Left lung (tissue), 10 donors: Measurements from ENCODE around the gene NUTF2. TPM values are rescaled to one million over a fixed set of nuclear protein-coding genes. Genes with fewer than 3 reads are reported as not detected.

Experiments used
- ATAC-seq: fragments of 200-7000 bp; cut with Tn5 transposase; one replicate; pipeline ENCODE4 v1.9.1; 2020; ENCODE audit warnings: moderate library complexity
- DNase-seq, 4 donors: peaks; one replicate each; pipeline ENCODE4 v3.0.0-alpha.2; 2013 to 2020
- H3K27ac ChIP-seq, 2 donors: fragments of 200-600 bp; sonication (generic) in 1 of 2; one replicate each; pipeline versions ENCODE4 v1.5.0 to v1.8.0; 2020 to 2021
- H3K27me3 ChIP-seq, 2 donors: fragments of 200-600 bp; sonication (generic) in 1 of 2; one replicate each; pipeline versions ENCODE4 v1.5.0 to v1.8.0; 2020 to 2021
- H3K36me3 ChIP-seq, 2 donors: fragments of 200-600 bp; sonication (generic) in 1 of 2; one replicate each; pipeline versions ENCODE4 v1.5.0 to v1.8.0; 2020 to 2021
- H3K4me1 ChIP-seq, 2 donors: fragments of 200-600 bp; one replicate each; pipeline ENCODE4 v1.8.0; 2021
- H3K4me3 ChIP-seq, 2 donors: fragments of 200-600 bp; sonication (generic) in 1 of 2; one replicate each; pipeline versions ENCODE4 v1.5.0 to v1.8.0; 2020 to 2021; ENCODE audit warnings: mild to moderate bottlenecking in 1 of 2
- H3K9me3 ChIP-seq, 2 donors: fragments of 200-600 bp; sonication (generic) in 1 of 2; one replicate each; pipeline versions ENCODE4 v1.5.0 to v1.8.0; 2020 to 2021
- intact Hi-C, 2 donors: fragments of 100-400 bp; cut with DNase I; formaldehyde crosslinking; loops; one replicate each; pipeline versions ENCODE4 v1.11.2 to v1.14.2; 2022
- polyA plus RNA-seq, 6 donors: library from polyadenylated mRNA; unstranded; fragments of 120-200 nt; gene quantifications; one replicate each; pipeline ENCODE4 v1.2.1, GENCODE V29; 2013; ENCODE audit not compliant: insufficient read length in 6 of 6
- total RNA-seq, 2 donors: library from RNA; stranded (reverse); fragmentation: NEBNext Ultra II Directional; extraction: Animal tissue kit (Norgen Biotek cat#: 25700); gene quantifications; one replicate each; pipeline ENCODE4 v1.2.1, GENCODE V29; 2021
- TF ChIP-seq, protein P1 (sequence below), 2 donors: fragments of 200-600 bp; sonication (generic) in 1 of 2; IDR thresholded peaks; one replicate each; pipeline versions ENCODE4 v1.5.0 to v1.8.0; 2021; ENCODE audit warnings: antibody characterized with exemption in 2 of 2
- donor health status: DM: no; HTN: yes; CAD: no.
- donor health status: DM: no; HTN: no; CAD: no.

Gene NUTF2
- total and polyA plus RNA-seq, 8 donors, result 91.5 to 123 (median 112) TPM

DNA sequence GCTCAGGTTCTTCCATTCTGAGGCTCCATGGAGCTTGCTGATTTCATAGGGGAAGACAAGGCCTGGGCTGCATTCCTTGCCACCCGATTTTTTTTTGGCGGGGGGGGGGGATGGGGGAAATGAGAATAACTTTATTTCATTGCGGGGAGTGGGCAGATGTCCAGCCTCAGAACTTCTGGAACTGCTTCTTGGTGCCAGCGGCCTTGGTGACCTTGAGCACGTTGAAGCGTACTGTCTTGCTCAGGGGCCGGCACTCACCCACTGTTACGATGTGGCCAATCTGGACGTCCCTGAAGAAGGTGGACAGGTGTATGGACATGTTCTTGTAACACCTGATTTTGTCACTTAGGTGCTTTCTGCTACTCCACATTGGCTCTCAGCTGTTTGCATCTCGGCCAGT is 9.1 kb downstream of the NUTF2 start:
- DNase-seq (no peak), ATAC-seq (no peak)
- Histone ChIP-seq H3K36me3 (peaks cover 0 to 11% of the 10 kb centered on the region in 2 donors), H3K27me3 (no peaks in the 10 kb centered on the region), H3K4me1 (peaks cover 12 to 31% of the 10 kb centered on the region in 2 donors), H3K9me3 (no peaks in the 10 kb centered on the region), H3K4me3 (no peak overlapping the region), H3K27ac (no peak overlapping the region)
- TF ChIP-seq, protein P1, sequence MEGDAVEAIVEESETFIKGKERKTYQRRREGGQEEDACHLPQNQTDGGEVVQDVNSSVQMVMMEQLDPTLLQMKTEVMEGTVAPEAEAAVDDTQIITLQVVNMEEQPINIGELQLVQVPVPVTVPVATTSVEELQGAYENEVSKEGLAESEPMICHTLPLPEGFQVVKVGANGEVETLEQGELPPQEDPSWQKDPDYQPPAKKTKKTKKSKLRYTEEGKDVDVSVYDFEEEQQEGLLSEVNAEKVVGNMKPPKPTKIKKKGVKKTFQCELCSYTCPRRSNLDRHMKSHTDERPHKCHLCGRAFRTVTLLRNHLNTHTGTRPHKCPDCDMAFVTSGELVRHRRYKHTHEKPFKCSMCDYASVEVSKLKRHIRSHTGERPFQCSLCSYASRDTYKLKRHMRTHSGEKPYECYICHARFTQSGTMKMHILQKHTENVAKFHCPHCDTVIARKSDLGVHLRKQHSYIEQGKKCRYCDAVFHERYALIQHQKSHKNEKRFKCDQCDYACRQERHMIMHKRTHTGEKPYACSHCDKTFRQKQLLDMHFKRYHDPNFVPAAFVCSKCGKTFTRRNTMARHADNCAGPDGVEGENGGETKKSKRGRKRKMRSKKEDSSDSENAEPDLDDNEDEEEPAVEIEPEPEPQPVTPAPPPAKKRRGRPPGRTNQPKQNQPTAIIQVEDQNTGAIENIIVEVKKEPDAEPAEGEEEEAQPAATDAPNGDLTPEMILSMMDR (IDR thresholded peaks at IDR 0.05), result no peak
- intact Hi-C loops, result no loop called here

DNA sequence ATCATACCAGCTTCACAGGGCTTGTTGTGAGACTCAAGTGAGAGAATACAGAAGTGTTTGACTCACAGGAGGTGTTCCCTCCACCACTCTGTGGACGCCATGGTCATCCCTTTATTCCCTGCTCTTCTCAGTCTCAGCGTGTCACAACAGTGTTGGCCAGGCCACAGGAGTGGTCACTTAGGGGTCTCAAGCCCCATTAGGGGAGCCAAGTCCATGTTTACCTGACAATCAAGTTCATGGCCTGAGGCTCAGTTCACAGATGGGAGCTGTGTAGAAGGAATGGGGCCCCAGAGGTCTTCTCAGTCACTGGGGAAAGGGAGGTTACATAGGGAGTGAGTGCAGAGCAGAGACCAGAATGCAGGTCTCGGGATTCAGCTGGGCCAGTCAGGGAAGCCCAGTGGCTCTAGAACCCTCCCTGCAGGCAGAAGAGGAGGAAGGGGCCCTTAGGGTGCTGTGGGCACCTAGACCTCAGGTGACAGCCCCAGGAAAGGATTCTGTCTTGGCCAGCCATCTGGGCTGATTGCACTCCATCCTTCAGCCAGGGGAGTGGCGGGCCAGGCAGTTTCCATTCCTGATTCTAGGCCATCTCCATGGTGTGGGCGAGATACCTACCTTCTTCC is 10.3 kb downstream of the NUTF2 start:
- intact Hi-C loops, result no loop called here
- no peaks in the 10 kb centered on the region for H3K9me3 ChIP-seq
- TF ChIP-seq, protein P1 (IDR thresholded peaks at IDR 0.05), result no peak
- peak overlapping the region; percentile 23 to 84 for H3K27ac ChIP-seq
- H3K27me3 ChIP-seq, result no peaks in the 10 kb centered on the region
- no peak overlapping the region for H3K4me3 ChIP-seq
- DNase-seq (no peak), ATAC-seq (peak; percentile 19)
- peaks cover 0 to 12% of the 10 kb centered on the region in 2 donors for H3K36me3 ChIP-seq
- H3K4me1 ChIP-seq, result peaks cover 12 to 38% of the 10 kb centered on the region in 2 donors

DNA sequence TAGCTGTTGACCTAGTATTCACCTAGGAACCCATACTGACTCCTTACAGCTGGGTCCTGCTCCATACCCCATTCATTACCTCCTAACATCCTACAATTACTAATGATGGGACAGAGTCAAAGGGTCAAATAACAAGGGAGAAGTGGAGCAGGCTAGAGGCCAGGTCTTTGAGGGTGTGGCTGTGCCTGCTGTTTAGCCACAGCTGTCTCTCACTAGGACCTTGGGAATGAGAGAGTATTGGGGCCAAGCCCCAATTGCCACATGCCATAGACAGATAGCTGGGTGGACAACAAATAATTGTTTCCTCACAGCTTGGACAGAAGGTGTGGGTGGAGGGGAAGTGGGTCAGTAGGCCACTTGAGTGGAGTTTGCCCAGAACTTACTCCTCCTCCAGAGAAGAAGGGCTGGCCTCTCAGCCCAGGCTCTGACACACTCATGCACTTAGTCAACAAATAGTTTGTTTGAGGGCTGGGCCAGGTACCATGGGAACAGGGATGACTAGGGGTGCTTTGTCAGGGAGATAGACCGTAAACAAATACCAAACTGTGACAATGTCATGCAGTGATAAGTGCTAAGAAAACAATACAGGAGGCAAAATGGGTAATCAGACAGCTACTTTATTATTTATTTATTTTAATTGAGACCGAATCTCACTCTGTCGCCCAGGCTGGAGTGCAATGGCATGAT is 11.0 kb downstream of the NUTF2 start:
- intact Hi-C loops, result no loop called here
- TF ChIP-seq, protein P1 (IDR thresholded peaks at IDR 0.05), result no peak
- Histone ChIP-seq H3K27ac (peak overlapping the region; percentile 77 to 84), H3K4me1 (peaks cover 12 to 38% of the 10 kb centered on the region in 2 donors), H3K9me3 (no peaks in the 10 kb centered on the region), H3K36me3 (peaks cover 0 to 10% of the 10 kb centered on the region in 2 donors), H3K4me3 (no peak overlapping the region), H3K27me3 (no peaks in the 10 kb centered on the region)
- peak in 2 of 4 donors; percentile 72 to 85 for DNase-seq
- peak; percentile 94 for ATAC-seq

DNA sequence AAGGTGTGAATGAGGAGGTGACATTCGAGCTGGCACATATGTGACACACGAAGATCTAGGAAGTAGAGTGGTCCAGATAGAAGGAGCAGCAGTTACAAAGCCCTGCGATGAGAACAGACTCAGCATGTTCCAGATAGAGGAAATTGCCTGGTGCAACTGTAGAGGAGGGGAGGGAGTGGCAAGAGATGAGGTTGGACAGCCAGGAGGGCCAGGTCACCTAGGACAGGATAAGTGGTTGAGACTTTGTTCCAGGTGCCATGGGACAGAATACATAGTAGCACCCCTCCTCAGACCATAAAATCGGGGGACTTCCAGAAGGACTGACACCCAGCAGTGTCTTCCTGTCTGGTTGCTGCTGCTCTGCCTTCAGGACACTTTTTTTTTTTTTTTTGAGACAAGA is 11.8 kb downstream of the NUTF2 start:
- TF ChIP-seq, protein P1 (IDR thresholded peaks at IDR 0.05), result no peak
- H3K9me3 ChIP-seq, result no peaks in the 10 kb centered on the region
- peaks cover 0 to 10% of the 10 kb centered on the region in 2 donors for H3K36me3 ChIP-seq
- ATAC-seq (peak; percentile 24), DNase-seq (no peak)
- intact Hi-C loops, result no loop called here
- peak overlapping the region; percentile 77 to 84 for H3K27ac ChIP-seq
- no peaks in the 10 kb centered on the region for H3K27me3 ChIP-seq
- no peak overlapping the region for H3K4me3 ChIP-seq
- peaks cover 12 to 40% of the 10 kb centered on the region in 2 donors for H3K4me1 ChIP-seq

DNA sequence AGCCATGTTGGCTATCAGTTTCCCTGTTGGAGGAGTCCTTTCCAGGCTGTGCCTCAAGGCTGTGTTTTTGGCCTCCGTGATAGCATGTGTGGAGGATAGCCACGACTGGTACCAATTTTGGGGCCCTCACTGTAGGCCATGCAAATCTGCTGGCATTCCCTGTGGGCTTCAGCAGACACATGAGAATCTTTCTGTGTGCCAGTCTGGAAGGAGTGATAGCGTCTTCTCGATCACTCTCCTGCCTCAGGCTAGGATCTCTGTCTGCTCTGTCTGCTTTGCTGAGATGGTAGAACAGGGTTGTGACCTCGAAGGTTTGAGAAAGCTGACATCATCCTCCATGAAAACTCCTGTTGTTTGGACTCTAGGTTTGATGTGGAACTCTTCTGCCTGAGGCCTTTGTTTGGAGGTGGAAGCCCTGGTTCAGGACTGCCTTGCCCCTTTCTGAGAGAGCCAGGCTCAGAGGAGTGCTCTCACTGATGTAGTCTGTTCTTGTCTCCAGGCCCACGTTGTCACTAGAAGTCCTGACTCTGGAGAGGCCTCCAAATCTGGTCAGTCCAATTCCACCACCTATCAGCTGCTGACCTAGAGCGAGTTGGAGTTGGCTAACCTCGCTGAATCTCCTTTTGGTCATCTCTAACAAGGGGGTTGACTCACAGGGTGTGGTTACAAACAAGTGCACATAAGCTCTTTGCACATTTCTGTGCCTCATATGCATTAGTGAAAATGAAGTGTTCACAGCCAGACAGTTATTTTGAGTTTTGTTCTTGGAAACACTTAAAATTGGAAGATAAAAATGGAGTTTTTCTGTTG is 14.1 kb downstream of the NUTF2 start:
- Histone ChIP-seq H3K27me3 (no peaks in the 10 kb centered on the region), H3K4me3 (no peak overlapping the region), H3K4me1 (peaks cover 12 to 45% of the 10 kb centered on the region in 2 donors), H3K27ac (no peak overlapping the region), H3K9me3 (no peaks in the 10 kb centered on the region), H3K36me3 (peaks cover 0 to 20% of the 10 kb centered on the region in 2 donors)
- intact Hi-C loops, result no loop called here
- TF ChIP-seq, protein P1 (IDR thresholded peaks at IDR 0.05), result no peak
- DNase-seq (no peak), ATAC-seq (no peak)
